Activated CD4-positive, alpha-beta T cell treated with anti-CD3 and anti-CD28 coated beads, Interleukin-2, amount 50 U/mL, for 4 hours (primary cell): ENCODE measurements around the gene MUC6.

Experiments
- DNase-seq, 2 experiments: peaks; one replicate each; pipeline ENCODE4 v3.0.0-alpha.2; 2020

Gene MUC6

DNA sequence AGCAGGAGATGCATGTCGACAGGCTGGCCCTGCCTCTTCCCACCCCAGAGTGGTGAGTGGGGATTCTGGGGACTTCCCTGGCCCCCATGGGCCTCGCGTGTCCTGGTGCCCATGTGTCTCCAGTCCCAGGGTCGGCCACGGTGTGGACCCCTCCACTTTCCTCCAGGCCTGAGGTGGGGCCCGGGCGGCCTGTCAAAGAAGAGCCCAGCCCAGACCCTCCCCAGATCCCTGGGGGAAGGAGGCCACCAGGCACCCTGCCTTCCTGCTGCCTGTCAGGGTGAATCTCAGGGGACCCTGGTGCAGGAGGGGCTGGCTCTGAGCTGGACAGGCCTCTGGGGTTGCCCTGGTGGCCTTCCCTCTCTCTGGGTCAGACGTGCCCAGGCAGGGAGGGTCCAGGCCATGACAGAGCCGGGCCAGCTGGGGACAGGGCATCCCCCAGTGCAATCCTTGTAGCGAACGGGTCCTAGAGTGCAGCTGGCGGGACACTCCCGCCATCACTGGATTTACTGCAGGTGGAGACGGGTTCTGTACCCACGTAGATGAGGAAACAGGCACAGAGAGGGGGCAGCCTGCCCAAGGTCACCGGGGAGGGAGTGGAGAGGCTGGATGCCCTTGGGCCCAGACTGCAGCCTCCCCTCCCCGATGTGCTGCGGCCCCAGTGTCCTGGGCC is 13.5 kb upstream of the MUC6 start:
- DNase-seq: no peak

DNA sequence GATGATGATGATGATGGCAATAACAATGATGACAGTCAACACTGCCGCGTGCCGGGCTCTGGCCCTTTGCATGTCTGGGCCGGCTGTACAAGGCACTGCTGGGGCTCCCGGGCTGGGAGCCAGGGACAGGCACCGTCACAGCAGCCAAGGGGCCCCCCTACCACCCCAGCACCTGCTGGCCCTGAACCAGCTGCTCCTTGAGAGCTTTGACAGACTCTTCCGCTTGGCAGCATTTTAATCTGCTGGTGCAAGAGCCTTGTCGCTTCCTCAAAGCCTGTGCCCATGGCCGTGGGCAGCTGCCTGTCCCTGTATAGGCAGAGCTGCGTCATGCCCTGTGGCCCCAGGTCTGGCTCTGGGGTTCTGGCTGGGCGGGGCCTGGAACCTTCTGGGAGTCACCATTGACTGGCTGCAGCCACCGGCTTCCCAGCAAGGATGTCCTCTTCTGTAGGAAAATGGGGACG is 12.9 kb upstream of the MUC6 start:
- no peak for DNase-seq

GRCh38 chr11:1049071-1049405 is 12.5 kb upstream of the MUC6 start:
- DNase-seq: no peak

- DNase-seq: no peak
Measured at GRCh38 chr11:1048375-1049070, 12.0 kb upstream of the MUC6 start.

DNA sequence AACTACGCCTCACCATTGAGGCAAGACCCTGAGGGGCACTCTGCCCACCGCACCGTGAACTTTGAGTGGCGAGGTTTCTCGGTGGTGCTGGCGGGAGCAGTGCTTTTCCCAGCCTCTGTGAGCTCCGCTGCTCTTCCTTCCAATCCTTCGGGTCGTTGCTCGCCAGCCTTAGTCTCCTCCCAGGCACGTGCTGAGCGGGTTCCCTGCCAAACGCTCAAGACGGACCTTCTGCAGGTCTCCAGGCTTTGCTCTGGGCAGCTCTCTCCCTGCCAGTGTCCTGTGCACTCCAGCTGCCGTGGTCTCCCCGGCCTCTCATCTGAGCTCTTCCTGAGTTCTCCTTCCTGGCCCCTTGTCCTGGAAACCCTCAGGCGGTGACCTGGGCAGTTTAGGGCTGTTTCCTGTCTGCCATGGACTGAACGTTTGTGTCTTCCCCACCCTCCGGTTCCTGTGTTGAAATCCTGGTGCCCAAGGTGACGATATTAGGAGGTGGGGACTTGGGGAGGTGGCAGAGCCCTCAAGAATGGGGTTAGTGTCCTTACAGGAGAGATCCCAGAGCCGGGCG is 11.2 kb upstream of the MUC6 start:
- no peak for DNase-seq

DNA sequence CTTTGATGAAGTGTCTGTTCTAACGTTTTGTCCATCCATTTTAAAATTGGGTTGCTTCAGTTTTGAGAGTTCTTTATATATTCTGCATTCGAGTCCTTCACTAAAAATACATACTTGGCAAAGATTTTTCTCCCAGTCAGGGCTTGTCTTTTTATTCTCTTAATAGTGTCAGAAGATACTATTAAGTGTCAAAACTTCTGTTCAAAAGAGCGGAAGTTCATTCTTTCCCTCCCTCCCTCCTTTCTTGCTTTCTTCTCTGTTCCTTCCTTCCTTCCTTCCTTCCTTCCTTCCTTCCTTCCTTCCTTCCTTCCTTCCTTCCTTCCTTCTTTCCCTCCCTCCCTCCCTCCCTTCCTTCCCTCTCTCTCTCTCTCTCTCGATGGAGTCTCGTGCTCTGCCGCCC is 7.6 kb upstream of the MUC6 start:
- no peak for DNase-seq

DNA sequence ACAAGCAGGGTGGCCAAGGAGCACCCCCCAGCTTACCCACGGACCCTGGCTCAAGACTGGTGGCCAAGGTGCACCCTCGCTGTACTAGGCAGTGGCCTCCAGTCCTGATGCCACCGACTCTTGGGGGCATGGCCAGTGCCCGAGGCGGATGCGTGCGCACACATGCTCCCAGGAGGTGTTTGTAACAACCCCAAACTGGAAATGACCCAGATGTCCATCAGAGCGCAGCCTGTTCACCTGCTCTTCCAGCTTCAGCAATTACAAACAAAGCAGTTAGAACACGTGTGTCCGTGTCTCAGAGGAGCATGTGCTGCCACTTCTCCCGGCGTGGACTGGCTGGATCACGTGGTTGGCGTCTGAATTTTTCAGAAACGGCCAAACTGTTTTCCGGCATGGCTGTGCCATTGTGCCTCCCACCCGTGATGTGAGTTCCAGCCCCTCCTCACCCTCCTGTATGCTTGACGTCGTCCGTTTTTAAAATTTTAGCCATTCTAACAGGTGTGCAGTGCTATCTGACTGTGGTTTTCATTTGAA is 7.1 kb upstream of the MUC6 start:
- no peak for DNase-seq

GRCh38 chr11:1042626-1043562 is 6.4 kb upstream of the MUC6 start:
- DNase-seq: no peak

DNA sequence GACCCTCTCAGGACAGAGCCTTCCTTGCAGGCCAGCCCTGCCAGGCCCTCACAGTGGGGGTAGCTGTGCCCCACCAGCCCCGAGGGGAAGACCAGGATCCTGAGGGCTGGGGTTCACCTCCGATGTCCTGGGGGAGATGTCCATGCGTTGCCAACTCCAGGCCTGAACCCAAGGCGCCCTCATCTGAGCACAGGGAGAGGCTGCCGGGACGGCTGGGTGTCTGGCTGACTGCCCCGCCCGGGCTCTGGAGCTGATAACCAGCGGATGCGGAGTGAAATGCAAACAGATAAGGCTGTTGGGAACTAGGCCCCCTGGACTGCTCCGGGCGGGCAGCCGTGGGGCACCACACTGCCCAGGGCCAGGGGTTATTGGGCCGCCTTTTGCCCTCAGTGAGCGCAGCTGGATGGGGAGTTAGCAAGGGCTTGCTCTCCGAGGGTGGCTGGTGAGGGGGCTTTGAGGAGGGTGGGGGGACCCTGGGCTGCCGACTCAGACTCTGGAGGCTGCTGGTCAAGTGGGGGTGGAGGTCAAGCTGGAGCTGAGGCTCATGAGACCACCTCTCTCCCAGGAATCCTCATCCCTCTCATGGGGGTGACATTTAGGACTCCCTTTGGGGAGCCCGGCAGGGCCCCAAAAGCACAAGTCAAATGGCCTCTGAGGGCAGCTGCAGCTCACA is 5.6 kb upstream of the MUC6 start:
- no peak for DNase-seq

DNA sequence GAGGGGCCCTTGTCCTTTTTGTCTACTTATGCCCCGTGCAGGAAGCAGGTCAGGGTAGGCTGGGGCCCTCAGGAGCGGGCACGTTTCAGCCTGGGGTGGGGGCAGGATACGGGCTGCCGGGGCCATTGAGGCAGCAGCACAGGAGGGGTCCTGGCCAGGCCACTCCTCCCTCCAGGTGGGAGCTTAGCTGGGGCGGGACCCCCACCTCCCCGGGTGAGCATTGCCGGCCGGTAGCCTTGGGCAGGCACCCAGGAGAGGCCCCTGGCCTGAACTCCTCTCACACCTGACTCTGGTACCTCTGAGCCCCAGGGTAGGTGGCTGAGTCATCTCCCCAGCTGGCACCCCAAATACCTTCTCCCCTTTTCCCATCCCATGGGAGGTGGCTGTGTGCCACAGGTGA is 5.0 kb upstream of the MUC6 start:
- no peak for DNase-seq

GRCh38 chr11:1041149-1041467 is 4.6 kb upstream of the MUC6 start:
- DNase-seq: no peak

DNA sequence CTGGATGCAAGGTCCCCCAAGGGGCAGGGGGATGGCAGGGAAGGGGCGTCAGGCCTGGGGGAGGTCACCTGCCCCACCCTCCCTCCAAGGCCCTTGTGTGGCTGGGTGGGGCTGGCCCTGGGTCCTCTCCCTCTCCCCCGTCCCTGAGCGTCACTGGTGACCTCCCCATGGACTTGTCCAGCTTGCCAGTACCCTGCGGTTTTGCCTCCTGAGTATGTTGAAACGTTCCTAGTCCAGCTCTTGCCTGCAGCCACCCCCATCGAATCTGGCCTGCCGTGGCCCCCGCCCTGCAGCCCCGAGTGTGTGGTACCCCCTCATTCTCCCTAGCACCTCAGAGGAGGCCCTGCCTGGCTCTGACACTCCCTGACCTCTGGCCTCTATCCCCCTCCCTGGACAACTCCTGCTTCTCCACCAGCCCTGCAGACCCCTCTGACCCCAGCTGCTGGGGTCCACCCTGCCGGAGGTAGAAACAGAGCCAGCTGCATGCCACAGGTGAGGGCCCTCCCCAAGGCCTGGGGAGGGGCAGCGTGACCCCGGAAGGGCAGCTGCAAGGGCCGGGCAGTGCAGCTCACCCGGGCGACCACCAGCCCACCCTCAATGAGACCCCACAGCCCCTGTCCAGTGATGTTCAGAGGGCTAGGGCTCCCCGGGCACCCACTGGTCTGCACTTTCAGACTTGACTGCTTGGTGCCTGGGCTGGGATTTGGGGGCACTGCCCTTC is 4.1 kb upstream of the MUC6 start:
- DNase-seq: no peak

- DNase-seq: no peak
Measured at GRCh38 chr11:1039481-1040427, 3.2 kb upstream of the MUC6 start.

DNA sequence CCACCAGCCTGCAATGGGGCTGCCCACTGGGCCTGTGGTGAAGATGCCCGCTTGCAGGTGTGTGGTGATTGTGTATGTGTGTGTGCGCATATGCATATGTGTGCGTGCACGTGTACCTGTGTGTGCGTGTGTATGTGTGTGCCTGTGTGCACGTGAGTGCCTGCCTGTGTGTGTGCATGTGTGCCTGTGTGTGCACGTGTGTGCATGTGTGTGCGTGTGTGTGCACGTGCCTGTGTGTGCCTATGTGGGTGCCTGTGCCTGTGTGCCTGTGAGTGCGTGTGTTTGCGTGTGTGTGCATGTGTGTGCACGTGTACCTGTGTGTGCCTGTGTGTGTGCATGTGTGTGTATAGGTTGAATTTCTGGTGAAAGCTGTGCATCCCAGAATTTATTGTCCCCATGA is 2.4 kb upstream of the MUC6 start:
- no peak for DNase-seq

DNA sequence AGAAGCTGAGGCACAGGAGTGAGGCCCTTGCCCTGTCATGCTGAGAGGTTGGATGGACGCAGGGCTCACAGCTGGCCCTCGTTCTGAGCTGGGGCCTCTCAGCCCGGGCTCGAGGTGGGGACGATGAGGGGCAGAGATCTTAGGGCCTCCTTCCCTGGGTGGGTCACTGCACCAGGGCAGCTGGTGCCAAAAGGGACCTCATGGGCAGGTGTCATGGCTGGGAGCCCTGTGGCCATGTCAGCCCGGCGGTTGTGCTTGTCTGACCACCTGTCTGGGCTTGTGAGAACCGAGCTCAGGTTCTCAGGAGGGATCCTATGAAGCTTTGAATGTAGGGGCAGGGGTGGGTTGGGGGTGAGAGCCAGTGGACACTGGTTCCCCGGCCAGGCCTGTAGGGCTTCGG is 1.8 kb upstream of the MUC6 start:
- DNase-seq: no peak

DNA sequence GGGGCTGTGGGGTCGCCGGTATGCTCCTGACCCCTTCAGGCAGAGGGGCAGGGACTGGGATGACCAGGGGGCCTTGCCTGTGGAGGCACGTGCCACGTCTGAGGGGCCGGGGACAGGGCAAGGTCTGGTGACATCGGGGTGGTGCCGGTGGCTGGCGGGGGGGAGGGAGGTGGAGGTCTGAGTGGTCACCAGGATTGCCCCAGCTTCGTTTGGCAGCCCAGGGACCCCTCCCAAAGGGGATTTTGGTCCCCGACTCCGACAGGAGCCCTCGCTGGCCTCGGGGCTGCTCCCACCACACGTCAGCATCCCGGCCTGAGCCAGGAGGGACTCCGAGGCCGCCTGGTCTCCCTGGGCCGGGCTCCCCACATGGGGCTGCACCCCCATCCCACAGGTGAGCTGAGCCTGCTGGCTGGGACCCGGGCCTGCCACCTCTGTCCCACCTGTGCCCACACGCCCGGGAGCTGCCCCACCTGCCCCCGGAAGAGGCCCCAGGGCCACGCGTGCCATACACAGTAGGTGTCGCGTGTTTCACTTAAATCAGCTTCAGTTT is 1.1 kb upstream of the MUC6 start:
- DNase-seq: no peak

GRCh38 chr11:1036931-1037330 is 413 bp upstream of the MUC6 start:
- no peak for DNase-seq

DNA sequence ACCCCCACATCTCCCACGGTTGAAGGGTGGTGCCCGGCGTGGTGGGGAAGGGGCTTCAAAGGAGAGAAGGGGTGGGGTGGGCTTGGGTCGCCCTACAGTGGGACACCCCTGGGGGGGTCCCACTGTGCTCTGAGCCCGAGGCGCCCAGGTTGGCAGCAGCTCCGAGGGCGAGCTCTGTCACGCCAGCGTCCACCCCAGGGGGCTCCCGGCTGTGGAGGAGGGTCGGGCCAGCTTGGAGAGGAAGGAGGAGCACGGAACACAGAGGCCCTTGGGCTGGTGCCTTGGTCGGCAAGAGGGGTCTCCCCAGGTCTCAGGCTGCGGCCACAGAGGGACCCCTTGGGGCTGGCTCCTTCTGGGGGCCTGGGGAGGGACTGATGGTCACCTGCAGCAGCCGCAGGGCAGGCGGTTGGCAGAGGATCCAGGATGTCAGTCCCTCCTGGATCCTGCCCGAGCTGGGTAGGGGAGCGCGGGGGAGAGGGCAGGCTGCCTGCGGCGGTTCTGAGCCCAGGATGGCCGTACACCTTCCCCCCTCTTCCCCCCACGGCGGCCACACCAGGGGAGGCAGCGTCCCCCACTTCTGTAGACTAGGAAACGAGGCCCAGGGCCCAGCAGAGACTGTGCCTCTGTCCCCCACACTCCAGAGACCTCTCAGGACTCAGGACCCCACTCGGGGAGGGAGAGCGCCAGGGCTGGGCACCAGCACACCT is 788 bp downstream of the MUC6 start:
- DNase-seq: no peak

DNA sequence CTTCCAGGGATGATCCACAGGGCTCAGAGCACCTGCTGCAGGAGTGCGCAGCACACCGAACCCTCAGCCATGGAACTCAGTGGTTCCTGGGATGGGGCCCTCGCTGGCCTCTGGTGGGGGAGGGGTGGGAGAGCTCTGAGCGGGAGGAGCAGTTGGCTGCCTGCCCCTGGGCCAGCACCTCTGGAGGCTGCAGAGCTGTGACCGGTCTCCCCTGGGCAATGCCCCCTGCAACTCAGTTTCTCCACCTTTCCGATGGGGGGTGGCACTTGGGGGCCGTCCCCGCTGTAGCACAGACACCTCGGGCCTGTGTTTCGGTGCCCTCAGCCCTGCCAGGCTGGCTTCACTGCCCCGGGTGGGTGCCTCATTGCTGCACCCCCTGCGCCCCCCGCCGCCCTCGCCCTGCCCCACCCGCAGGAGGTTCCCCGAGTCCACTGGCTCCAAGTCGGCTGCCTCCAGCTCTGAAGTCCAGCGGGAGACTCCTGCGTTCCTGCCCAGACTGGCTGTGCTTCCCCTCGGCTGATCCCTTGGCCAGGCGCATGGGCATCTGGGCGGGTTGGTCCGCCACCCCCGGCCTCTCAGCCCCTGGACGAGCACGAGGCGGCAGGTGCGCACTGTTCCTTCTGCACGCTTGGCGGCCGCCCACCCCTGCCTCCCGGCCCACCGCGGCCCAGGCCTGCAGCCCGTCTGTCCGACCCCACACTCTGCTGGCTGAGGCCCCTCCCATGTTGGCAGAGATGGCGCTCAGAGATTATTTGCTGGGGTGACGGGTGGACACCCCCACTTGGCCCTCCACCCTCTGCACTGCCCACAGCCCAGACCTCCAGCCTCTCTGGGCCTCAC is 1.8 kb downstream of the MUC6 start:
- no peak for DNase-seq
